Smooth muscle cell (in vitro differentiated cells): Measurements from ENCODE around the gene ZNHIT6. TPM values are rescaled to one million over a fixed set of nuclear protein-coding genes. Genes with fewer than 3 reads are reported as not detected.

Experiments
- DNase-seq: peaks from one replicate; lab custom pipeline; 2025; ENCODE audit not compliant: unreplicated experiment; lab: John Stamatoyannopoulos, UW
- H2AFZ ChIP-seq: fragments of 200-600 bp; sonication (generic); 2 replicates; pipeline ENCODE4 v1.6.0; 2016; ENCODE audit warnings: antibody characterized with exemption, low read depth, mild to moderate bottlenecking
- H3F3A ChIP-seq: fragments of 200-600 bp; sonication (generic); 2 replicates; pipeline ENCODE4 v1.6.0; 2017; ENCODE audit warnings: antibody characterized with exemption, low read depth
- H3K27ac ChIP-seq: fragments of 200-600 bp; sonication (generic); 2 replicates; pipeline ENCODE4 v1.5.1; 2016; ENCODE audit warnings: low read depth, mild to moderate bottlenecking
- H3K27me3 ChIP-seq: fragments of 200-600 bp; sonication (generic); 2 replicates; pipeline ENCODE4 v1.6.1; 2016; ENCODE audit warnings: low read depth, mild to moderate bottlenecking
- H3K36me3 ChIP-seq: fragments of 200-600 bp; sonication (generic); 2 replicates; pipeline ENCODE4 v1.5.1; 2016; ENCODE audit warnings: low read depth
- H3K4me1 ChIP-seq: fragments of 200-600 bp; sonication (generic); 2 replicates; pipeline ENCODE4 v1.5.1; 2016; ENCODE audit warnings: low read depth
- H3K4me2 ChIP-seq: fragments of 200-600 bp; sonication (generic); 2 replicates; pipeline ENCODE4 v1.6.0; 2016; ENCODE audit warnings: mild to moderate bottlenecking
- H3K4me3 ChIP-seq: fragments of 200-600 bp; sonication (generic); 2 replicates; pipeline ENCODE4 v1.5.1; 2016; ENCODE audit warnings: mild to moderate bottlenecking
- H3K79me2 ChIP-seq: fragments of 200-600 bp; sonication (generic); 2 replicates; pipeline ENCODE4 v1.6.0; 2016; ENCODE audit warnings: low read depth, mild to moderate bottlenecking
- H3K9ac ChIP-seq: fragments of 200-600 bp; sonication (generic); 2 replicates; pipeline ENCODE4 v1.6.0; 2016; ENCODE audit warnings: low read depth
- H3K9me3 ChIP-seq: fragments of 200-600 bp; sonication (generic); replicated peaks from 2 replicates; pipeline ENCODE4 v1.5.1; 2016; ENCODE audit warnings: low read depth
- H4K20me1 ChIP-seq: fragments of 200-600 bp; sonication (generic); 2 replicates; pipeline ENCODE4 v1.6.0; 2016; ENCODE audit warnings: low read depth
- WGBS: methylation state at CpG from one replicate; pipeline ENCODE4 v1.1.7; 2016; ENCODE audit warnings: low lambda C conversion rate; 5-methylcytosine and 5-hydroxymethylcytosine counted together
- polyA plus RNA-seq: library from polyadenylated mRNA; unstranded; fragments of >200 nt; fragmentation: Nextera tagmentation; extraction: Ambion mirVana; gene quantifications from 2 replicates; pipeline ENCODE4 v1.2.1, GENCODE V29; 2016
- total RNA-seq: library from RNA; depleted of rRNA; stranded (reverse); fragments of >200 nt; gene quantifications from 2 replicates; pipeline ENCODE4 v1.2.3, GENCODE V29; 2014
- TF ChIP-seq, protein P1 (sequence below): fragments of 200-600 bp; sonication (generic); IDR thresholded peaks from 2 replicates; pipeline ENCODE4 v1.5.1; 2017; ENCODE audit warnings: borderline replicate concordance, mild to moderate bottlenecking, antibody characterized with exemption; ENCODE audit not compliant: insufficient read depth, poor library complexity, severe bottlenecking

The ZNHIT6 gene
- total and polyA plus RNA-seq, 2 experiments from 2014 or later: 15.0 to 15.5 TPM

DNA sequence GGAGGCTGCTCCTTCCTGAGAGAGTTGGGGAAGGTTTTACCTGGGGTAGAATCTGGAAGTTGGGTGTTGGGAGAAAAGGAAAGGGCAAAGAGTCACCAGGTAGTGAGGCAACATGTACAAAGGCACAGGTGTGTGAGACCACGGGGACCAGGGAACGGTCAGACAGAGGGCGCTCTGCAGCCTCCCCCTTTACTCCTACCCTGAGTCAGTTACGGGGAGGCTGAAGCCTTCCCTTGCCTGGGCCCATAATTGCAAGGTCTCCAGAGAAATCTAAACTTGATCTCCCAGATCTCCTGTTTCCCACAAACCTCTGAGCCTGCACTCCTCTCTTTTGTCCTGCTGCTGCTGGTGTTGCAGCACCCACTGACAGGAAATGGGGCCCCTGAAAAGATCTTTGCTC lies 105.7 kb downstream of the ZNHIT6 start:
- TF ChIP-seq, protein P1, sequence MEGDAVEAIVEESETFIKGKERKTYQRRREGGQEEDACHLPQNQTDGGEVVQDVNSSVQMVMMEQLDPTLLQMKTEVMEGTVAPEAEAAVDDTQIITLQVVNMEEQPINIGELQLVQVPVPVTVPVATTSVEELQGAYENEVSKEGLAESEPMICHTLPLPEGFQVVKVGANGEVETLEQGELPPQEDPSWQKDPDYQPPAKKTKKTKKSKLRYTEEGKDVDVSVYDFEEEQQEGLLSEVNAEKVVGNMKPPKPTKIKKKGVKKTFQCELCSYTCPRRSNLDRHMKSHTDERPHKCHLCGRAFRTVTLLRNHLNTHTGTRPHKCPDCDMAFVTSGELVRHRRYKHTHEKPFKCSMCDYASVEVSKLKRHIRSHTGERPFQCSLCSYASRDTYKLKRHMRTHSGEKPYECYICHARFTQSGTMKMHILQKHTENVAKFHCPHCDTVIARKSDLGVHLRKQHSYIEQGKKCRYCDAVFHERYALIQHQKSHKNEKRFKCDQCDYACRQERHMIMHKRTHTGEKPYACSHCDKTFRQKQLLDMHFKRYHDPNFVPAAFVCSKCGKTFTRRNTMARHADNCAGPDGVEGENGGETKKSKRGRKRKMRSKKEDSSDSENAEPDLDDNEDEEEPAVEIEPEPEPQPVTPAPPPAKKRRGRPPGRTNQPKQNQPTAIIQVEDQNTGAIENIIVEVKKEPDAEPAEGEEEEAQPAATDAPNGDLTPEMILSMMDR: no peak
- Histone ChIP-seq H3K4me3 (no peak overlapping the region), H3K9me3 (no peaks in the 10 kb centered on the region), H3K36me3 (no peaks in the 10 kb centered on the region), H3K4me1 (peaks cover 6% of the 10 kb centered on the region), H3K79me2 (no peaks in the 10 kb centered on the region), H3K4me2 (no peak overlapping the region), H3F3A (no peaks in the 10 kb centered on the region), H2AFZ (no peak overlapping the region), H3K27me3 (no peaks in the 10 kb centered on the region), H3K27ac (no peak overlapping the region), H3K9ac (no peak overlapping the region), H4K20me1 (no peaks in the 10 kb centered on the region)
- no peak for DNase-seq
- 79% methylated on average over 4 of the region's 4 CpGs for WGBS

DNA sequence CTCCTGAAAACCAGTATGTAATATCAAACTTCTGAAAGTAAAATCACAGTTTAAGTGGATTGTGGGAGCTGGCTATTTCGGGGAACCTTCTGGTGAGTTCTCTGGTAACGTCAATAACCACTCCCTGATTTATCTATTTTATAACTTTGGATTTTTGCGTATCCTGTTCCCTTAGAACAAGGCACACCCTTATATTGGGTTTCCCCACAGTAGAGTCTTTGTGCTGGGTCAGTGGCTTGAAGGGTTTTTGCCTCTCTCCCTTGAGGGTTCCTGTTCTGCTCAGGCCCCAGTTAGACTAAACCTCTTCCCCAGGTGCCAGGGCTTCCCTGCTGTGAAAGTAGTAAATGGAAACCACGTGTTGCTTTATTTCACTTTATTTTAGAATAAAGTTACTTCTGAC lies 106.3 kb downstream of the ZNHIT6 start:
- Histone ChIP-seq H4K20me1 (no peaks in the 10 kb centered on the region), H3K4me2 (no peak overlapping the region), H3K27me3 (no peaks in the 10 kb centered on the region), H3K4me1 (peaks cover 3% of the 10 kb centered on the region), H3K4me3 (no peak overlapping the region), H3K79me2 (no peaks in the 10 kb centered on the region), H3K9me3 (no peaks in the 10 kb centered on the region), H3K36me3 (no peaks in the 10 kb centered on the region), H3K9ac (no peak overlapping the region), H2AFZ (no peak overlapping the region), H3F3A (no peaks in the 10 kb centered on the region), H3K27ac (no peak overlapping the region)
- WGBS: 79% methylated on average over 4 of the region's 4 CpGs
- TF ChIP-seq, protein P1: no peak
- no peak for DNase-seq

DNA sequence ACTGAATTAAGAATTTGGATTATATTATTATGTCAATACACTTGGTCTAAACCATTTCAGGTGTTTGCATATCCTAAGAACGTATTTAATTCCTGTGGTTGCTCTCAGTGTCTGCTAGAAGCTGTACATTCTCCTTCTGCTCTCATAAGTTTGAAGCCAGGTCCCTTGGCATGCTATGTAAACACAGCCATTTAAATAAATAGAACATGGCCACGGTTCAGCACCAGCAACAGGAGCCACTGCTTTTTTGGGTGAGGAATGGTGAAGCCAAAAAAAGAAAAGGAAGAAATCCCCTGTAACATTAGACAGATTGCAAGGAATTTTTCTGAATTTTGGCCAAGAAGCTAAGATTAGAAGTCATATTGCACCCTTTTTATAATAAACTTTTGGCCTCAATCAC lies 108.6 kb downstream of the ZNHIT6 start:
- no peak overlapping the region for H3K27ac ChIP-seq
- no peak overlapping the region for H2AFZ ChIP-seq
- H3F3A ChIP-seq: no peaks in the 10 kb centered on the region
- no peaks in the 10 kb centered on the region for H3K36me3 ChIP-seq
- no peaks in the 10 kb centered on the region for H3K79me2 ChIP-seq
- no peak for DNase-seq
- 77% methylated on average over 2 of the region's 2 CpGs for WGBS
- no peaks in the 10 kb centered on the region for H4K20me1 ChIP-seq
- H3K4me3 ChIP-seq: no peak overlapping the region
- no peaks in the 10 kb centered on the region for H3K27me3 ChIP-seq
- H3K9ac ChIP-seq: no peak overlapping the region
- H3K4me1 ChIP-seq: no peaks in the 10 kb centered on the region
- H3K9me3 ChIP-seq: no peaks in the 10 kb centered on the region
- TF ChIP-seq, protein P1: no peak
- H3K4me2 ChIP-seq: no peak overlapping the region

Other genes with a start within 250 kb of the ZNHIT6 start
- gene DDAH1, start 243.3 kb downstream of the ZNHIT6 start, total RNA-seq: 30.8 and 31.6 TPM in 2 replicates
- gene DDAH1, start 243.3 kb downstream of the ZNHIT6 start, polyA plus RNA-seq: 10.2 and 13.8 TPM in 2 replicates
- gene CCN1, start 127.7 kb downstream of the ZNHIT6 start, total RNA-seq: 440 and 450 TPM in 2 replicates
- 1,412 and 1,766 TPM in 2 replicates for gene CCN1, start 127.7 kb downstream of the ZNHIT6 start, polyA plus RNA-seq